Activated CD4-positive, alpha-beta T cell treated with anti-CD3 and anti-CD28 coated beads, Interleukin-2, amount 50 U/mL, for 1 hour (primary cell): Measurements from ENCODE around the gene MLST8.

Source experiments
- DNase-seq: peaks from one replicate; pipeline ENCODE4 v3.0.0-alpha.2; 2020

The MLST8 gene

GRCh38 chr16:2205104-2205966 lies at the start of gene MLST8:
Gene MLST8, plus strand, starts transcription at chr16:2205454. Its CDS starts 632 bp downstream, at chr16:2206086.
- peak; percentile 89 for DNase-seq

GRCh38 chr16:2155977-2156848 lies 49.0 kb upstream of the MLST8 start:
- no peak for DNase-seq

- DNase-seq, result no peak
These were observed 48.4 kb upstream of the MLST8 start for GRCh38 chr16:2156849-2157224.

GRCh38 chr16:2157480-2158261 lies 47.6 kb upstream of the MLST8 start:
- DNase-seq, result no peak

GRCh38 chr16:2158262-2158638 lies 47.0 kb upstream of the MLST8 start:
- DNase-seq, result no peak

GRCh38 chr16:2159175-2159838 lies 45.9 kb upstream of the MLST8 start:
- DNase-seq, result no peak

GRCh38 chr16:2160915-2161551 lies 44.2 kb upstream of the MLST8 start:
- no peak for DNase-seq

- no peak for DNase-seq
These were observed 43.3 kb upstream of the MLST8 start for GRCh38 chr16:2161911-2162310.

GRCh38 chr16:2162676-2163118 lies 42.6 kb upstream of the MLST8 start:
- no peak for DNase-seq

- DNase-seq, result no peak
These were observed 41.9 kb upstream of the MLST8 start for GRCh38 chr16:2163211-2163881.

GRCh38 chr16:2165861-2166260 lies 39.4 kb upstream of the MLST8 start:
- DNase-seq, result no peak

GRCh38 chr16:2166263-2167067 lies 38.8 kb upstream of the MLST8 start:
- no peak for DNase-seq

GRCh38 chr16:2167068-2167638 lies 38.1 kb upstream of the MLST8 start:
- DNase-seq, result no peak

- no peak for DNase-seq
These were observed 35.2 kb upstream of the MLST8 start for GRCh38 chr16:2170080-2170479.

- no peak for DNase-seq
These were observed 34.4 kb upstream of the MLST8 start for GRCh38 chr16:2170587-2171435.

- no peak for DNase-seq
These were observed 33.6 kb upstream of the MLST8 start for GRCh38 chr16:2171601-2172178.

- no peak for DNase-seq
These were observed 32.4 kb upstream of the MLST8 start for GRCh38 chr16:2172688-2173335.

- DNase-seq, result no peak
These were observed 31.9 kb upstream of the MLST8 start for GRCh38 chr16:2173366-2173765.
